ENCODE data around the gene GOSR2.
A peak's percentile ranks its signal among the peaks of the same experiment; 100 is the strongest.
"Not testable (repeated sequence)": the region's sequence is repeated elsewhere in the genome, so short reads cannot be mapped to it uniquely, and the experiment has no call there.

Gene GOSR2

DNA sequence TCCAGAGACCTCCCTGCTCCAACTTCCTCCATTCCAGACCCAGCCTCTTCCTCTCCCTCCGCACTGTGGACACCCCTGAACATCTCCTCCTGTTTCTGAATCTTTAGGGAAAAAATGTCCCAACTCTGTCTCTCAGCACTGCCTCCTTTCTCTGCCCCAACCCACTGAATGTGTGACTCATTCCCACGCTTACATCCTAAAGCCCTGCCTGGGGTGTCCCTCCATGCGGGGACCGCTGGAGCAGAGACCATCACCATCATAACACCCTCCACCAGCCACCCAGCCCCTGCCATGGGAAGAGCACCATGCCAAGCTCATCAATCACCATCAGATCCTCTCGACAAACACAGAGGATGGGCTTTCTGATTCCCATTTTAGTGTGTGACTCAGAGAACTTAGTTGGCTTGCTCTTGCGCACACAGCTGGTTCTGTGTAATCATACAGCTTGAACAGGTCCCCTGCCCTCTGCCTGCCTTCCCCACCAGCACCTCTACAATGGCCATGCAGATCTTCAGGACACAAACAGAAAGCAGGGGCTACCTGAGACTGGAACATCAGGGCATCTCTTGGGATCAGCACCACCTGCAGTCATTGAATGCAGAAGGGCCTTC lies 45.4 kb downstream of the GOSR2 start:
- DNase-seq = no peak

DNA sequence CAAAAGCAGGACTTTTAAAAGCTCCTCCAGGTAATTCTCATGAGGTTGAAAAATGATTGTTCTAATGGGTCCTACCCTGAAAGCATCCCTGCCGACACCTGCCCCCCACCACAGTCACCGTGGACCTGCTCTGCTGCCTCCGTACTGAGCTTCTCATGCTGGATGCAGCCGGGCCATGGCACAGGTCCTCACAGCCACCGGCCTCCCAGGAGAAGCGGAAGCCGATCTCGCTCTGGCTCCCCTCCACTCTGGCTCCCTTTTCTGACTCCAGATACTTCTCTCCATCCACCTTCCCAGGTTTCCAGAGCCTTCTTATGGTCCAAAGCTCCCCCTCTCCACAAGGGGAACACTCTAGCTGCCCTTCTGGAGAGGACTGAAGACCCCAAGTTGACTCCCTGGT lies 45.9 kb downstream of the GOSR2 start:
- no peak for DNase-seq

- no peak for DNase-seq
These were observed 48.8 kb downstream of the GOSR2 start for GRCh38 chr17:46971647-46972300.

- DNase-seq = no peak
These were observed 49.4 kb downstream of the GOSR2 start for GRCh38 chr17:46972346-46972745.

DNA sequence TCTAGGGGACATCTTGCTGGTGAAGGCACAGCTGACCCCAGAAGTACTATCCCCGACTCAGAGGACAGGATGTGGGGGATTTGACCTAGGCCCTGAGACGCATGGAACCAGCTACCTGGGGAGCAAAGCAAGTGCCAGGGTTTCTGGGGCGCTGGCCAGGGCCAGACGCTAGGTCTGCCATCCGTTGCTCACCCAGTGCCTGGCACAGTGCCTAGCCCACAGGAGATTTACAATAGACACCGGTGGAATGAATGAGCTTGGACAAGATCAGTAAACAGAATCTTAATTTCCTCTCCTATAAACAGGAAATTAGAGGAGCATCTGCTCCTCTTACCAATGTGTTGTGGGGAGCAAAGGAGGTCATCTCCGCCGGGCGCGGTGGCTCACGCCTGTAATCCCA lies 51.1 kb downstream of the GOSR2 start:
- no peak for DNase-seq

DNA sequence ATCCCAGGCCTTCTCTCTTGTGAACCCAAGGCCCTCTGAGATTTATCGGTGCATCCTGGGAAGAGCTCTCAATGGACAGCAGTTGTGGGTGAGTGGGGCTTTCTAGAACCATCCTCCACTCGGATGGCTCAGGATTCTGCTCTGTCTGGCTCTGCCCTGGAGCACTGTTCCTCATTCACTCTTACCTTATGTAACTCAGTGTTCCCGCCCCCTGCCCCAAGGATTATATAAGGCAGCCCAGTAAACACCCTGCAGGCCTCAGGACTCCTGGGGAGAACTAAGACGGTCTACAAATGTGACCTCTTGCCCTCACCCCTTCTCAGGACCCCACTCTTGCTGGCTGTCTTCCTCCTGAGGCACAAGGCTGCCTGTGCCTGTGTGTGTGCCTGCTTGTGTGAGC lies 52.3 kb downstream of the GOSR2 start:
- no peak for DNase-seq

- DNase-seq = peak; percentile 12
These were observed 53.8 kb downstream of the GOSR2 start for GRCh38 chr17:46976626-46977270.

- no peak for DNase-seq
These were observed 54.4 kb downstream of the GOSR2 start for GRCh38 chr17:46977348-46977747.

DNA sequence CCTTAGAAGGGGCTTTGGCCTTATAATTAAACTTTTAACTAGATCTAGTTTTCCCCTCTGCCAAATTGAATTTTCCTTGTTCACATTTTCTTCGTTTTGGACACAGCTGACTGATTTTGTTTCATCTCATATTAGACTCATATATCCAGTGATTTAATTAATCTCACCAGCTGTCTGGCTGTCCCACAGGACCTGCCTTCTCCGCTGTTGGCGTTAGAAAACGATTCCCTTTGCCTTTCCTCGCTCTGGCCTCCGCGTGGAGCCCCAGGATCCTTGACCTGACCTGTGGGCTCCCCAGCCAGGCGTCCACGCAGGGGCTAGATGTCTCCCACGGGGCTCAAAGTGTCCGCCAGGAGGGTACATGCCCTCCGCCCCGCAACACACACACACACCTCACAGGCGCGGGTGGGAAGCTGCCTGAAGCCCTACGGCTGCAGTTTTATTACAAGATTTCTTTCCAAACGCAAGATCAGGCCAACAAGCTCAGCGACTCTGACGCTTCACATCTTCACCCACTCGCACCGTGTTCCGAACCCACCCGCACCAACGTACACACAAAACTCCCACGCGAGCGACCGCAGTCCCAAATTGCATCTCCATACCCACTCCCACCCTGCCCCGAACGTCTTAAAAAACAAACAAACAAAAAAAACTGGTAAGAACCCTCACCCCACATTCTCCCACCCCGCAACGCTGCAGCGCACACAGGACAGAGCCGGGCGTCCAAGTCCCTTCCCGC lies 55.0 kb downstream of the GOSR2 start:
- DNase-seq = no peak

DNA sequence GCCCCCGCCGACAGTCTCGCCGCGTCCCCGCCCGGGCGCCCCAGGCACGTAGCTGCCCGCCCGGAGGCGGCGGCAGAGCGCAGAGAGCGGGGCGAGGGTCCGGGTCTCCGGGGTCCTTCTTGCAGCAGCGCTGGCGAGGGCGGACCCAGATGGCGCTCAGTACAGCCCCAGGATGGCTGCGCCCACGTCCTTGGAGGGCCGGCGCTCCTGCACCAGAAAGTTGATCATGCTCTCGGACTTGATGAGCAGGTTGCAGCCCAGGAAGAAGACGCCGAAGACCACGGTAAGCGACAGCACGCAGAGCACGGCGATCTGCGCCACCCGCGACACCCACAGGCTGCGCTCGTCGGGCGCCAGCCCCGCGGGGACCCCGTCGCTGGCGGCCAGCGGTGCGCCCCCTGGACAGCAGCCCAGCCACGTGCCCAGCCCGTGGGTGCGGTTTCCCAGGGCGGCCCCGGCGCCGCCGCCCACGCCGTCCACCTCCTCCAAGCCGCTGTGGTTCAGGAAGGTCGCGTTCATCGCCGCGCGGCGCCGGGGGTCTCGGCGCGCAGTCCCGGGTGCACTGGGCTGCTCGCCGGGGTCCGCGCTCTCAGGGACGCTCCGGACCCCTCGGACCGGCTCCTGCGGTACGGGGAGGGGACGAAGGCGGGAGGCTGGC lies 55.7 kb downstream of the GOSR2 start:
- DNase-seq = no peak

DNA sequence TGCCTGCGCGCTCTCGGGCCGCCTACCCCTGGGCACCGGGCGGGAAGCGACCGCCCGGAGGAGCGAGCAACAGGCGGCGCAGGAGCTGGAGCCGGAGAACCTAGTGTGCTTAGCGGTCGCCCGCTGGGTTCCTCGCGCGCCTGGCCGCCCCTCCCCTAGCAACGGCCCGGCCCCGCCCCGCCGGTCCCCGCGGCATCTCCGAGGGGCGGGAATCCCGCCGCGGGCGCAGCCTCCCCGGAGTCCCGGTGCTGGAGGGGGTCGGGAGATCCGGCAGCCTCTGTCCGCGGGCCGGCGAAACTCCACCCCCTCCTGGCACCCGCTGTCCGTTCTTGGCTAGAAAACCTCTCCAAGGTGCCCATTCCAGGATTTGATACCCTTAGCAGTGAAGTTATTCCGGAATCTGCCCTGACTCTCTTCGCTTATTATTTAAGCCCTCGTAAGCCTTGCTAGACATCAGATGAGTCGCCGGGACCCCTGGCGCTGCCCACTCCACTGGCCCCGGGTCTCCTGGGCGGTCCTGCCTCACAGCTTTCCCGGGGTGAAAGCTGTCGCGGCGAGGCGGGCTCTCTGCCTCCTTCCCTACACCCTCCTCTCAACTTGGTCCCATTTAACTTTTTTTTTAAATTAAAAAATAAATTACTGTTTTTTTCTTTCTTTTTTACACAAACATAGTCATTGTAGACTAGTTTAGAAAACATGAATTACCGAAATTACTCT lies 56.3 kb downstream of the GOSR2 start, which contains the start of gene RPRML:
RPRML (minus strand) TSS at position 107 of the 717 bp plus-strand sequence. CDS start 246 bp downstream, outside the sequence.
- no peak for DNase-seq

- DNase-seq = no peak
These were observed 59.6 kb downstream of the GOSR2 start for GRCh38 chr17:46982577-46982976.

GRCh38 chr17:46983782-46984181 lies 60.8 kb downstream of the GOSR2 start:
- no peak for DNase-seq

GRCh38 chr17:46984341-46984740 lies 61.4 kb downstream of the GOSR2 start:
- DNase-seq = no peak

- DNase-seq = no peak
These were observed 61.9 kb downstream of the GOSR2 start for GRCh38 chr17:46984892-46985291.

- no peak for DNase-seq
These were observed 63.4 kb downstream of the GOSR2 start for GRCh38 chr17:46986366-46986765.

DNA sequence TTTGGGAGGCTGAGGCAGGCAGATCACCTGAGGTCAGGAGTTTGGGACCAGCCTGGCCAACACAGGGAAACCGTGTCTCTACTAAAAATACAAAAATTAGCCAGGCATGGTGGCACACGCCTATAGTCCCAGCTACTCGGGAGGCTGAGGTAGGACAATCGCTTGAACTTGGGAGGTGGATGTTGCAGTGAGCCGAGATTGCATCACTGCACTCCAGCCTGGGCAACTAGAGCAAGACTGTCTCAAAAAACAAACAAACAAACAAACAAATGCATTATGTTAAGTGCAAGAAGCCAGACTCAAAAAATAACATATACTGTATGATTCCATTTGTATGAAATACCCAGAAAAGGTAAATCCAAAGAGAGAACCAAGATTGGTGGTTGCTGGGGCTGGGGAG lies 65.0 kb downstream of the GOSR2 start:
- not testable (repeated sequence) for DNase-seq

DNA sequence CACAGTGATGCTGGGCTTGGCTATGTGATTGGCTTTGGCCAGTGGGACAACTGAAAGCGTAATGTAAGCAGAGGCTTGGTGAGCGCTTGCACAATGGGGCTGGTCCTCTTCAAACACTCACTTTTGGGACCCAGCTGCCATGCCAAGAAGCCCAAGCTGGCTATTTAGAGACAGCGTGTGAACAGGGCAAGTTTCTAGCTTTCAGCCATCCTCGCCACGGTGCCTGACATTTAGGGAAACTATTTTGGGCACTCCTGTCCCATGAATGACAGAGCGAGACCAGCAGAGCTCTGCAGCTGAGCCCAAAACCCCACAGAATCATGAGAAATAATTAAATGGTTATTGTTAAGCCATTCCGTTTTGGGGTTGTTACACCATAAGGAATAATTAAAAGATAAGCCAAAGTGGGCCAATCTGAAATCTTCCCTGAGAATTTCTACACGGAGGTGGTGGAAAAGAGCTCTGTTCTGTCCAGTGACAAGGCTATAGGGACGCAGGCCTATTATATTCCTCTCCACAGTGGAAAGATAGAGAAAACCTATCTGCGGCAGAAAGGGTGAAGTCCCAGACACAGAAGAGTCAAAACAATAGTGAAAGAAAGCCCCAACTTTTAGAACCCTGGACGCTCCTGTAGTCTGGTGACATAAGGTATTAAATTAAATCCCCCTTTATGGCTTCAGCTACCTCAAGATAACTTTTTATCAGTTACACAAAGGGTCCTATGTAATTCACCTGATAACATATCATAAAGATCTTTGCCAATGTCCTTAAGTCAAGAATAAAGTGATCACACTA lies 66.9 kb downstream of the GOSR2 start:
- no peak for DNase-seq

DNA sequence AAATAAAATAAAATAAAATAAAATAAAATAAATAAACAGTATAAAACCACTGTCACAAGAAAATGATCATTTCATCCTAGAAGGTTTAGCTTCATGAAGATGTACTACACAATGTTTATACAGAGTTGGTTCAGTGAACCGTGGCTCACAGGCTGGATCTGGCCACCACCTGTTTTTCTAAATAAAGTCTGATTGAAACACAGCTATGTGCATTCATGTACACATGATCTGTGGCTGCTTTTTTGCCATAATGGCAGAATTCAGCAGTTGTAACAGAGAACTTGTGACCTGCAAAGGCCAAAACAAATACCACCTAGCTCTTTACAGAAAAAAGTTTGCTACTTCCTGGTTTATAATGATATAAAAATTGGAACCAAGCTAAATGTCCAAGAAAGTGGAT lies 68.7 kb downstream of the GOSR2 start:
- DNase-seq = no peak

Data from hematopoietic multipotent progenitor cell treated with erythropoietin and hydrocortisone succinate and interleukin-3 and kit ligand, for 8 days (in vitro differentiated cells).